Prostate gland (tissue), 2 donors: ENCODE measurements around the gene ANKS4B. TPM values are rescaled to one million over a fixed set of nuclear protein-coding genes. Genes with fewer than 3 reads are reported as not detected.
"Not testable (repeated sequence)": the region's sequence is repeated elsewhere in the genome, so short reads cannot be mapped to it uniquely, and the experiment has no call there.

ENCODE experiments used
- DNase-seq: peaks from one replicate; pipeline ENCODE4 v3.0.0-alpha.2; 2019; ENCODE audit warnings: low spot score
- H3K27ac ChIP-seq, 2 donors: fragments of 200-600 bp; sonication (generic); 2 replicates each; pipeline ENCODE4 v1.5.1; 2017 to 2019
- H3K27me3 ChIP-seq: fragments of 200-600 bp; sonication (generic); replicated peaks from 2 replicates; pipeline ENCODE4 v1.5.1; 2019; ENCODE audit not compliant: insufficient read depth
- H3K36me3 ChIP-seq, 2 donors: fragments of 200-600 bp; sonication (generic); 1 replicate in 1 of 2; 2 replicates in 1 of 2; pipeline versions ENCODE4 v1.5.1 to v1.8.1; 2017 to 2019
- H3K4me1 ChIP-seq: fragments of 200-600 bp; sonication (generic); replicated peaks from 2 replicates; pipeline ENCODE4 v1.5.1; 2019
- H3K4me3 ChIP-seq, 2 donors: fragments of 200-600 bp; sonication (generic); 2 replicates each; pipeline ENCODE4 v1.5.1; 2017 to 2019
- H3K9me3 ChIP-seq: fragments of 200-600 bp; sonication (generic); 2 replicates; pipeline ENCODE4 v1.5.1; 2017
- CTCF ChIP-seq, 4 experiments: fragments of 200-600 bp in 2 of 4; fragments of 450-650 bp in 2 of 4; sonication (generic) in 2 of 4; IDR thresholded peaks; 1 replicate in 3 of 4; 2 replicates in 1 of 4; pipeline ENCODE4 v1.5.1; 2016 to 2019; ENCODE audit warnings: antibody characterized with exemption in 4 of 4, mild to moderate bottlenecking in 2 of 4, moderate library complexity in 2 of 4
- POLR2A ChIP-seq: fragments of 450-650 bp; IDR thresholded peaks from one replicate; pipeline ENCODE4 v1.6.1; 2016; ENCODE audit warnings: antibody characterized with exemption, mild to moderate bottlenecking
- POLR2AphosphoS5 ChIP-seq: sonication (generic); formaldehyde crosslinking; IDR thresholded peaks from one replicate; pipeline ENCODE4 v1.6.1; 2017; ENCODE audit warnings: antibody characterized with exemption
- WGBS: methylation state at CpG from one replicate; pipeline ENCODE4 v1.1.5; 2018; 5-methylcytosine and 5-hydroxymethylcytosine counted together
- intact Hi-C: fragments of 100-400 bp; cut with DNase I; formaldehyde crosslinking; loops from one replicate; pipeline ENCODE4 v1.14.2; 2022
- total RNA-seq, 2 donors: library from RNA; depleted of rRNA; stranded (reverse); fragments of >200 nt; gene quantifications; one replicate each; pipeline ENCODE4 v1.1.0, GENCODE V29; 2016

ANKS4B gene
- total RNA-seq, 2 donors from 2014 or later: not detected

GRCh38 chr16:21284414-21284813 lies 50.9 kb downstream of the ANKS4B start:
- Histone ChIP-seq H3K27ac (no peak overlapping the region), H3K27me3 (no peaks in the 10 kb centered on the region), H3K36me3 (no peaks in the 10 kb centered on the region), H3K4me3 (peak overlapping the region in 1 of 2 donors; percentile 35), H3K9me3 (no peaks in the 10 kb centered on the region), H3K4me1 (no peaks in the 10 kb centered on the region)
- no peak for DNase-seq
- 86% methylated on average over 4 of the region's 4 CpGs for WGBS
- TF ChIP-seq POLR2A (no peak), CTCF (IDR thresholded peaks at IDR 0.05) (no peak), POLR2AphosphoS5 (no peak)
- intact Hi-C loops: no loop called here

- no peak for TF ChIP-seq POLR2A
- peak; percentile 15 for TF ChIP-seq POLR2AphosphoS5
- no peak for TF ChIP-seq CTCF (IDR thresholded peaks at IDR 0.05)
- no peak for DNase-seq
- no peak overlapping the region for H3K4me3 ChIP-seq
- no peaks in the 10 kb centered on the region for H3K27me3 ChIP-seq
- H3K4me1 ChIP-seq: no peaks in the 10 kb centered on the region
- 0% methylated on average over 1 of the region's 1 CpG for WGBS
- intact Hi-C loops: no loop called here
- H3K9me3 ChIP-seq: no peaks in the 10 kb centered on the region
- no peaks in the 10 kb centered on the region for H3K36me3 ChIP-seq
- no peak overlapping the region for H3K27ac ChIP-seq
These were observed 51.8 kb downstream of the ANKS4B start for GRCh38 chr16:21285314-21285713.

- H3K9me3 ChIP-seq, H3K4me1 ChIP-seq, DNase-seq, H3K36me3 ChIP-seq, H3K4me3 ChIP-seq, intact Hi-C loops, H3K27ac ChIP-seq, H3K27me3 ChIP-seq: not testable (repeated sequence)
- 90% methylated on average over 3 of the region's 3 CpGs for WGBS
These were observed 56.3 kb downstream of the ANKS4B start for GRCh38 chr16:21289789-21290188.

GRCh38 chr16:21300309-21301167 lies 67.0 kb downstream of the ANKS4B start:
- no peaks in the 10 kb centered on the region for H3K9me3 ChIP-seq
- H3K27ac ChIP-seq: peak overlapping the region; percentile 75 to 81
- no peaks in the 10 kb centered on the region for H3K27me3 ChIP-seq
- H3K4me1 ChIP-seq: no peaks in the 10 kb centered on the region
- H3K36me3 ChIP-seq: no peaks in the 10 kb centered on the region
- TF ChIP-seq CTCF (IDR thresholded peaks at IDR 0.05) (peak; percentile 54 to 98 (median 91)), POLR2AphosphoS5 (peak; percentile 99), POLR2A (peak; percentile 78)
- peak; percentile 99 for DNase-seq
- intact Hi-C loops: loop anchor here (2.0 to 10.0 kb wide), 3 partner anchors 116 to 1377 kb away; partner anchors contain the start of gene LDAF1
- under 1% methylated on average over 36 of the region's 36 CpGs for WGBS
- peak overlapping the region; percentile 41 to 59 for H3K4me3 ChIP-seq

- under 1% methylated on average over 42 of the region's 60 CpGs for WGBS
- no peaks in the 10 kb centered on the region for H3K9me3 ChIP-seq
- DNase-seq: peak; percentile 88
- H3K4me3 ChIP-seq: peak overlapping the region; percentile 41 to 59
- H3K4me1 ChIP-seq: no peaks in the 10 kb centered on the region
- H3K36me3 ChIP-seq: no peaks in the 10 kb centered on the region
- no peaks in the 10 kb centered on the region for H3K27me3 ChIP-seq
- TF ChIP-seq CTCF (IDR thresholded peaks at IDR 0.05): peak in 1 of 4 experiments; percentile 43
- peak; percentile 32 for TF ChIP-seq POLR2AphosphoS5
- TF ChIP-seq POLR2A: peak; percentile 69
- H3K27ac ChIP-seq: peak overlapping the region; percentile 75 to 81
- intact Hi-C loops: loop anchor here (2.0 to 10.0 kb wide), 3 partner anchors 117 to 1376 kb away; partner anchors contain the start of gene LDAF1
These were observed 67.8 kb downstream of the ANKS4B start for GRCh38 chr16:21301168-21301894.
